Measurements from ENCODE around the gene PCDH12. TPM values are rescaled to one million over a fixed set of nuclear protein-coding genes. Genes with fewer than 3 reads are reported as not detected.
A peak's percentile ranks its signal among the peaks of the same experiment; 100 is the strongest.

The PCDH12 gene
- total RNA-seq, 1 donor from 2014 or later: 3.2 TPM

GRCh38 chr5:141968914-141969608 lies 11.1 kb upstream of the PCDH12 start, which contains the start of gene RNF14:
RNF14 (plus strand) TSS chr5:141969105; CDS start chr5:141973589, 4,484 bp downstream.
- Histone ChIP-seq H3K9me3 (no peaks in the 10 kb centered on the region), H3K27ac (peak within 1 kb of the TSS; percentile 96), H3K4me1 (peaks cover 25% of the 10 kb centered on the region), H3K27me3 (no peaks in the 10 kb centered on the region), H3K4me3 (peak within 1 kb of the TSS; percentile 72 to 84), H3K36me3 (peaks cover 0 to 7% of the 10 kb centered on the region in 2 donors)
- peak; percentile 87 to 97 for TF ChIP-seq POLR2AphosphoS5 (IDR thresholded peaks at IDR 0.05; ENCODE audit: insufficient read depth in 1 of 2, low read depth in 1 of 2)
- TF ChIP-seq POLR2A (IDR thresholded peaks at IDR 0.05): peak in 1 of 2 donors; percentile 83
- TF ChIP-seq CTCF (IDR thresholded peaks at IDR 0.05): peak; percentile 78 to 98 (median 84)
- no peak for DNase-seq (ENCODE audit: extremely low spot score in 2 of 2)
- intact Hi-C loops (cut with DNase I): loop anchor here (10.0 kb wide), 1 partner anchor 74 kb away; no protein-coding TSS in a partner anchor

GRCh38 chr5:141966963-141967333 lies 8.9 kb upstream of the PCDH12 start:
- TF ChIP-seq POLR2A (IDR thresholded peaks at IDR 0.05) (no peak), CTCF (IDR thresholded peaks at IDR 0.05) (no peak), POLR2AphosphoS5 (IDR thresholded peaks at IDR 0.05; ENCODE audit: insufficient read depth in 1 of 2, low read depth in 1 of 2) (no peak)
- DNase-seq (ENCODE audit: extremely low spot score in 2 of 2): no peak
- Histone ChIP-seq H3K9me3 (no peaks in the 10 kb centered on the region), H3K27ac (no peak overlapping the region), H3K4me3 (no peak overlapping the region), H3K4me1 (peaks cover 21% of the 10 kb centered on the region), H3K27me3 (no peaks in the 10 kb centered on the region), H3K36me3 (no peaks in the 10 kb centered on the region)
- intact Hi-C loops (cut with DNase I): loop anchor here (10.0 kb wide), 1 partner anchor 72 kb away; no protein-coding TSS in a partner anchor

GRCh38 chr5:141966275-141966962 lies 8.4 kb upstream of the PCDH12 start:
- intact Hi-C loops (cut with DNase I): loop anchor here (10.0 kb wide), 1 partner anchor 72 kb away; no protein-coding TSS in a partner anchor
- Histone ChIP-seq H3K36me3 (no peaks in the 10 kb centered on the region), H3K27ac (no peak overlapping the region), H3K4me3 (no peak overlapping the region), H3K9me3 (no peaks in the 10 kb centered on the region), H3K4me1 (peaks cover 21% of the 10 kb centered on the region), H3K27me3 (no peaks in the 10 kb centered on the region)
- TF ChIP-seq CTCF (IDR thresholded peaks at IDR 0.05) (no peak), POLR2AphosphoS5 (IDR thresholded peaks at IDR 0.05; ENCODE audit: insufficient read depth in 1 of 2, low read depth in 1 of 2) (no peak), POLR2A (IDR thresholded peaks at IDR 0.05) (no peak)
- no peak for DNase-seq (ENCODE audit: extremely low spot score in 2 of 2)

GRCh38 chr5:141965071-141965470 lies 7.1 kb upstream of the PCDH12 start:
- H3K27ac ChIP-seq: no peak overlapping the region
- intact Hi-C loops (cut with DNase I): loop anchor here (10.0 kb wide), 1 partner anchor 70 kb away; no protein-coding TSS in a partner anchor
- H3K36me3 ChIP-seq: no peaks in the 10 kb centered on the region
- no peak for DNase-seq (ENCODE audit: extremely low spot score in 2 of 2)
- H3K27me3 ChIP-seq: no peaks in the 10 kb centered on the region
- no peaks in the 10 kb centered on the region for H3K9me3 ChIP-seq
- H3K4me3 ChIP-seq: no peak overlapping the region
- TF ChIP-seq POLR2AphosphoS5 (IDR thresholded peaks at IDR 0.05; ENCODE audit: insufficient read depth in 1 of 2, low read depth in 1 of 2) (no peak), CTCF (IDR thresholded peaks at IDR 0.05) (no peak), POLR2A (IDR thresholded peaks at IDR 0.05) (no peak)
- peaks cover 10% of the 10 kb centered on the region for H3K4me1 ChIP-seq

All from vagina (tissue), 2 donors.